IMR-90 (cell line): Measurements from ENCODE around the gene FGF7.

Source experiments
- CEBPB ChIP-seq: IDR thresholded peaks from 2 replicates; pipeline ENCODE4 v1.6.1; 2012; ENCODE audit warnings: low read depth, low read length, improper control_type of control experiment
- CHD1 ChIP-seq: IDR thresholded peaks from 2 replicates; pipeline ENCODE4 v1.6.1; 2012; ENCODE audit warnings: low read depth, low read length, improper control_type of control experiment
- POLR2A ChIP-seq: IDR thresholded peaks from 2 replicates; pipeline ENCODE4 v1.6.1; 2012; ENCODE audit warnings: mild to moderate bottlenecking, low read depth, low read length
- RAD21 ChIP-seq: IDR thresholded peaks from 2 replicates; pipeline ENCODE4 v1.6.1; 2012; ENCODE audit warnings: low read length, improper control_type of control experiment
- SMC3 ChIP-seq: fragments of 150-350 bp; IDR thresholded peaks from 2 replicates; pipeline ENCODE4 v1.6.1; 2016; ENCODE audit warnings: low read depth, mild to moderate bottlenecking, antibody characterized with exemption, low read length, moderate library complexity
- TF ChIP-seq, protein P1 (sequence below): conservative IDR thresholded peaks from 2 replicates; pipeline ENCODE4 v1.5.1; 2012; ENCODE audit warnings: mild to moderate bottlenecking, low read depth, low read length, improper control_type of control experiment
- TF ChIP-seq, protein P2 (sequence below): fragments of 150-350 bp; IDR thresholded peaks from 2 replicates; pipeline ENCODE4 v1.6.1; 2017; ENCODE audit warnings: mild to moderate bottlenecking, antibody characterized with exemption, low read length, low read depth

DNA sequence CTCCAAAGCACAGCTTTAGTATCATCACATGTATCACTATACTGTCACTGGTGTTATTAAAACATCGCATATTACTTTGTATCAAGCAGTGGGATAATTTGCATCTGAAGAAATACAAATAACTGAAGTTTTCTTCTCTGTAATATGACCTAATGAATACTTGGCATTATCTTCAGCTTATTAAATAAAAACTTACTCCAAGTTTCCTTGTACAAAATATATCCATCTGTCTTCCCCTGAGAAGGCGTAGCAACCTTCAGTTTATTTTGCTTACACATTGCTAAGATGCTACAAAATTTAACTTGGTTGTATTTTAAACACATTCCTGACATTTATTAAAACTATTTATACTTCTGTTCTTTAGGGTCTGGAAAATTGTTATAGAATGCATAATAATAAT, 13.7 kb downstream of the FGF7 start:
- TF ChIP-seq, protein P1, sequence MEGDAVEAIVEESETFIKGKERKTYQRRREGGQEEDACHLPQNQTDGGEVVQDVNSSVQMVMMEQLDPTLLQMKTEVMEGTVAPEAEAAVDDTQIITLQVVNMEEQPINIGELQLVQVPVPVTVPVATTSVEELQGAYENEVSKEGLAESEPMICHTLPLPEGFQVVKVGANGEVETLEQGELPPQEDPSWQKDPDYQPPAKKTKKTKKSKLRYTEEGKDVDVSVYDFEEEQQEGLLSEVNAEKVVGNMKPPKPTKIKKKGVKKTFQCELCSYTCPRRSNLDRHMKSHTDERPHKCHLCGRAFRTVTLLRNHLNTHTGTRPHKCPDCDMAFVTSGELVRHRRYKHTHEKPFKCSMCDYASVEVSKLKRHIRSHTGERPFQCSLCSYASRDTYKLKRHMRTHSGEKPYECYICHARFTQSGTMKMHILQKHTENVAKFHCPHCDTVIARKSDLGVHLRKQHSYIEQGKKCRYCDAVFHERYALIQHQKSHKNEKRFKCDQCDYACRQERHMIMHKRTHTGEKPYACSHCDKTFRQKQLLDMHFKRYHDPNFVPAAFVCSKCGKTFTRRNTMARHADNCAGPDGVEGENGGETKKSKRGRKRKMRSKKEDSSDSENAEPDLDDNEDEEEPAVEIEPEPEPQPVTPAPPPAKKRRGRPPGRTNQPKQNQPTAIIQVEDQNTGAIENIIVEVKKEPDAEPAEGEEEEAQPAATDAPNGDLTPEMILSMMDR = no peak
- no peak for TF ChIP-seq POLR2A
- no peak for TF ChIP-seq SMC3
- TF ChIP-seq, protein P2, sequence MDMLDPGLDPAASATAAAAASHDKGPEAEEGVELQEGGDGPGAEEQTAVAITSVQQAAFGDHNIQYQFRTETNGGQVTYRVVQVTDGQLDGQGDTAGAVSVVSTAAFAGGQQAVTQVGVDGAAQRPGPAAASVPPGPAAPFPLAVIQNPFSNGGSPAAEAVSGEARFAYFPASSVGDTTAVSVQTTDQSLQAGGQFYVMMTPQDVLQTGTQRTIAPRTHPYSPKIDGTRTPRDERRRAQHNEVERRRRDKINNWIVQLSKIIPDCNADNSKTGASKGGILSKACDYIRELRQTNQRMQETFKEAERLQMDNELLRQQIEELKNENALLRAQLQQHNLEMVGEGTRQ = no peak
- no peak for TF ChIP-seq RAD21
- no peak for TF ChIP-seq CEBPB
- no peak for TF ChIP-seq CHD1
